ENCODE measurements around the gene LYAR. TPM values are rescaled to one million over a fixed set of nuclear protein-coding genes. Genes with fewer than 3 reads are reported as not detected.

The LYAR gene
- total and polyA plus RNA-seq, 2 donors from 2014 or later = 6.6 to 8.6 TPM

DNA sequence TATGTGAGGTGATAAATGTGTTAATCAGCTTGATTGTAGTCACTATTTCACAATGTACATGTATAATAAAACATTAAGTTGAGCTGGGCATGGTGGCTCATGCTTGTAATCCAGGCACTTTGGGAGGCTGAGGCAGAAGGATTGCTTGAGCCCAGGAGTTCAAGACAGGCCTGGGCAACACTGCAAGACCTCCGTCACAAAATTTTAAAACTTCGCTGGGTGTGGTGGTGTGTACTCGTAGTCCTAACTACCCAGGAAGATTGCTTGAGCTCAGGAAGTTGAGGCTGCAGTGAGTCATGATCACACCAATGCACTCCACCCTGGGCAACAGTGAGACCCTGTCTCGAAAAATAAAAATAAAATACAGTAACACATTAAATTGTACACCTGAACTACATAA is 20.1 kb downstream of the LYAR start:
- DNase-seq (no peak), FAIRE-seq (no peak)
- intact Hi-C loops (cut with DNase I) = no loop called here
- no peak overlapping the region for H3K27ac ChIP-seq (ENCODE audit: low read depth in 2 of 2, low read length in 2 of 2)
- H3K27me3 ChIP-seq (ENCODE audit: control insufficient read depth, insufficient read depth, low read length) = no peaks in the 10 kb centered on the region
- H3K9ac ChIP-seq (ENCODE audit: low read length in 3 of 3) = no peak overlapping the region
- H3K36me3 ChIP-seq (ENCODE audit: control insufficient read depth in 2 of 3, insufficient read depth in 3 of 3, low read length in 3 of 3) = peaks cover 2 to 4% (median 2%) of the 10 kb centered on the region in 3 donors
- no peaks in the 10 kb centered on the region for H3K9me3 ChIP-seq (ENCODE audit: control insufficient read depth in 2 of 3, insufficient read depth in 1 of 3, low read length in 3 of 3)
- TF ChIP-seq, protein P1, sequence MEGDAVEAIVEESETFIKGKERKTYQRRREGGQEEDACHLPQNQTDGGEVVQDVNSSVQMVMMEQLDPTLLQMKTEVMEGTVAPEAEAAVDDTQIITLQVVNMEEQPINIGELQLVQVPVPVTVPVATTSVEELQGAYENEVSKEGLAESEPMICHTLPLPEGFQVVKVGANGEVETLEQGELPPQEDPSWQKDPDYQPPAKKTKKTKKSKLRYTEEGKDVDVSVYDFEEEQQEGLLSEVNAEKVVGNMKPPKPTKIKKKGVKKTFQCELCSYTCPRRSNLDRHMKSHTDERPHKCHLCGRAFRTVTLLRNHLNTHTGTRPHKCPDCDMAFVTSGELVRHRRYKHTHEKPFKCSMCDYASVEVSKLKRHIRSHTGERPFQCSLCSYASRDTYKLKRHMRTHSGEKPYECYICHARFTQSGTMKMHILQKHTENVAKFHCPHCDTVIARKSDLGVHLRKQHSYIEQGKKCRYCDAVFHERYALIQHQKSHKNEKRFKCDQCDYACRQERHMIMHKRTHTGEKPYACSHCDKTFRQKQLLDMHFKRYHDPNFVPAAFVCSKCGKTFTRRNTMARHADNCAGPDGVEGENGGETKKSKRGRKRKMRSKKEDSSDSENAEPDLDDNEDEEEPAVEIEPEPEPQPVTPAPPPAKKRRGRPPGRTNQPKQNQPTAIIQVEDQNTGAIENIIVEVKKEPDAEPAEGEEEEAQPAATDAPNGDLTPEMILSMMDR (IDR thresholded peaks at IDR 0.05; ENCODE audit: borderline replicate concordance, extremely low read depth, insufficient read depth) = no peak
- no peak overlapping the region for H3K4me3 ChIP-seq (ENCODE audit: low read length in 3 of 3)
- H3K4me1 ChIP-seq (ENCODE audit: control insufficient read depth in 2 of 3, insufficient read depth in 2 of 3, low read depth in 1 of 3, low read length in 3 of 3) = no peaks in the 10 kb centered on the region

- no peak overlapping the region for H3K27ac ChIP-seq (ENCODE audit: low read depth in 2 of 2, low read length in 2 of 2)
- no peak overlapping the region for H3K9ac ChIP-seq (ENCODE audit: low read length in 3 of 3)
- no peaks in the 10 kb centered on the region for H3K9me3 ChIP-seq (ENCODE audit: control insufficient read depth in 2 of 3, insufficient read depth in 1 of 3, low read length in 3 of 3)
- intact Hi-C loops (cut with DNase I) = no loop called here
- peaks cover 2 to 4% (median 2%) of the 10 kb centered on the region in 3 donors for H3K36me3 ChIP-seq (ENCODE audit: control insufficient read depth in 2 of 3, insufficient read depth in 3 of 3, low read length in 3 of 3)
- DNase-seq (peak in 1 of 5 donors; percentile 75), FAIRE-seq (no peak)
- TF ChIP-seq, protein P1 (IDR thresholded peaks at IDR 0.05; ENCODE audit: borderline replicate concordance, extremely low read depth, insufficient read depth) = no peak
- no peak overlapping the region for H3K4me3 ChIP-seq (ENCODE audit: low read length in 3 of 3)
- H3K27me3 ChIP-seq (ENCODE audit: control insufficient read depth, insufficient read depth, low read length) = no peaks in the 10 kb centered on the region
- H3K4me1 ChIP-seq (ENCODE audit: control insufficient read depth in 2 of 3, insufficient read depth in 2 of 3, low read depth in 1 of 3, low read length in 3 of 3) = no peaks in the 10 kb centered on the region
Measured at GRCh38 chr4:4269331-4269731, 20.6 kb downstream of the LYAR start.

DNA sequence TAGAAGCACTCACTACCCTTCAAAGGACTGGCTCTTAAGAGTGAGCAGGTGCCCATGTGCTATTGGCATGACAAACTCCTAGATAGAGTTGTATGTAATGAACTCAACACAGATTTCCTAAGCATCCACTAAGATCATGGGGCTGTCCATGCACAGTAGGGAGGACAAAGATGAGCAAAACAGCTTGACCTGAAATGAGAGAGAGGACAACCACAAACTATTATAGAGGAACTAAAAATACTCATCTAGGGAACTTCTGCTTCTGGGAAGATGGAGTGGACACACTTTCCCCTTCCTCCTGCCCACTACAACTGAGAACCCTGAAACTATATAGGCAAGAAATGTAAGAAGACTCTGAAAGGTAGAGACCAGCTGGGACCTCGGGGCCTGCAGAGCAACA is 21.2 kb downstream of the LYAR start:
- H3K36me3 ChIP-seq (ENCODE audit: control insufficient read depth in 2 of 3, insufficient read depth in 3 of 3, low read length in 3 of 3) = peaks cover 0 to 4% (median 2%) of the 10 kb centered on the region in 3 donors
- FAIRE-seq (no peak), DNase-seq (no peak)
- intact Hi-C loops (cut with DNase I) = no loop called here
- H3K27me3 ChIP-seq (ENCODE audit: control insufficient read depth, insufficient read depth, low read length) = no peaks in the 10 kb centered on the region
- H3K4me3 ChIP-seq (ENCODE audit: low read length in 3 of 3) = no peak overlapping the region
- no peak overlapping the region for H3K27ac ChIP-seq (ENCODE audit: low read depth in 2 of 2, low read length in 2 of 2)
- TF ChIP-seq, protein P1 (IDR thresholded peaks at IDR 0.05; ENCODE audit: borderline replicate concordance, extremely low read depth, insufficient read depth) = no peak
- H3K9me3 ChIP-seq (ENCODE audit: control insufficient read depth in 2 of 3, insufficient read depth in 1 of 3, low read length in 3 of 3) = no peaks in the 10 kb centered on the region
- H3K9ac ChIP-seq (ENCODE audit: low read length in 3 of 3) = no peak overlapping the region
- H3K4me1 ChIP-seq (ENCODE audit: control insufficient read depth in 2 of 3, insufficient read depth in 2 of 3, low read depth in 1 of 3, low read length in 3 of 3) = no peaks in the 10 kb centered on the region

DNA sequence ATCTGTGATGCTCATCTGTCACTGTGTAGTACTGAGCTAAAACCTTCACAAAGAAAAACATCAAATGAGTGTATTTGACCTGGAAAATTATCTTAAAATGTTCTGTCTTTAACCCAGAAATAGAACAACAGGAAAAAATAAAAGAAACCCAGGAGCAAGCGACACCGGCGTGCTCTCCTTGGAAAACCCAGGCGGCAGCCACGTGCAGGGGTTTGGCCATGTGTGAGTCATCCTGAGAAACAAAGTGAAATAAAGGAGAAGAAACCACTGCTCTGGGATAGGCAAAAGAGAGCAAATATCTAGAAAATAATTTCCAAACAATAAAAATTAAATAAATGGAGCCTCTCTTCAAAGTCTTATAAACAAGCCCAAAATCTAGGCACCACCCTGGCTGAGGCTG is 22.0 kb downstream of the LYAR start:
- Histone ChIP-seq H3K9ac (ENCODE audit: low read length in 3 of 3) (no peak overlapping the region), H3K27ac (ENCODE audit: low read depth in 2 of 2, low read length in 2 of 2) (no peak overlapping the region), H3K9me3 (ENCODE audit: control insufficient read depth in 2 of 3, insufficient read depth in 1 of 3, low read length in 3 of 3) (no peaks in the 10 kb centered on the region), H3K36me3 (ENCODE audit: control insufficient read depth in 2 of 3, insufficient read depth in 3 of 3, low read length in 3 of 3) (peaks cover 0 to 4% (median 2%) of the 10 kb centered on the region in 3 donors), H3K4me1 (ENCODE audit: control insufficient read depth in 2 of 3, insufficient read depth in 2 of 3, low read depth in 1 of 3, low read length in 3 of 3) (no peaks in the 10 kb centered on the region), H3K4me3 (ENCODE audit: low read length in 3 of 3) (no peak overlapping the region), H3K27me3 (ENCODE audit: control insufficient read depth, insufficient read depth, low read length) (no peaks in the 10 kb centered on the region)
- DNase-seq (no peak), FAIRE-seq (no peak)
- intact Hi-C loops (cut with DNase I) = no loop called here
- TF ChIP-seq, protein P1 (IDR thresholded peaks at IDR 0.05; ENCODE audit: borderline replicate concordance, extremely low read depth, insufficient read depth) = no peak

Data from kidney (tissue), 14 donors.